ENCODE measurements around the gene DEFB125.

The DEFB125 gene

DNA sequence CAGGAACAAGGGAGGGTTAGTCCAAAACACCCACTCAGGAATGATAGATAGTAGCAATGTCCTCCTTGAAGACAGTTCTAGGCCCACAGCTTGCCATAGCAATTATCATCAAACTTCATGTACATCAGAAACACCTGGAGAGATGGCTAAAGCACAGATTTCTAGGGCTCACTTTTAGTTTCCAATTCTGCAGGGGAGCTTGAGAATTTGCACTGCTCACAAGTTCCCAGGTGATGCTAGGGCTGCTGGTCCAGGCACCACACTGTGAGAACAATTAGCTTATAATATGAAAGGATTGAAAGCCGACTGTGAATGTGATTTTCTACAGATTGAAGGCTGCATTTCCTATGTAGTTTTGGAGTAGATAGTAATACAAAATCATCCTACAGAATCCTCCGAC is 58.4 kb downstream of the DEFB125 start:
- H3K27me3 ChIP-seq (ENCODE audit: control insufficient read depth, insufficient read depth, low read length), result no peaks in the 10 kb centered on the region

More for the DNA sequence above, 58.4 kb downstream of the DEFB125 start:
- H3K9me3 ChIP-seq (ENCODE audit: control insufficient read depth, insufficient read depth, low read length), result peaks cover 3% of the 10 kb centered on the region; the same call in 1 of the 2 replicates
- no peak overlapping the region for H3K27ac ChIP-seq (ENCODE audit: low read length)
- no peaks in the 10 kb centered on the region for H3K36me3 ChIP-seq (ENCODE audit: control insufficient read depth, insufficient read depth, low read length)
- H3K4me1 ChIP-seq (ENCODE audit: control insufficient read depth, insufficient read depth, low read length), result no peaks in the 10 kb centered on the region
- no peak for DNase-seq (ENCODE audit: low read depth, low spot score)
- WGBS (ENCODE audit: insufficient coverage, insufficient read length), result no CpG with 5 or more reads among the region's 2 CpGs
- H3K4me3 ChIP-seq (ENCODE audit: low read length), result no peak overlapping the region

Measured in iPS DF 6.9 (cell line).